Measurements from ENCODE around the gene NOTCH2. TPM values are rescaled to one million over a fixed set of nuclear protein-coding genes. Genes with fewer than 3 reads are reported as not detected.

NOTCH2 gene
- total and polyA plus RNA-seq, 7 experiments from 2014 or later, result 25.4 to 143 (median 71.0) TPM

DNA sequence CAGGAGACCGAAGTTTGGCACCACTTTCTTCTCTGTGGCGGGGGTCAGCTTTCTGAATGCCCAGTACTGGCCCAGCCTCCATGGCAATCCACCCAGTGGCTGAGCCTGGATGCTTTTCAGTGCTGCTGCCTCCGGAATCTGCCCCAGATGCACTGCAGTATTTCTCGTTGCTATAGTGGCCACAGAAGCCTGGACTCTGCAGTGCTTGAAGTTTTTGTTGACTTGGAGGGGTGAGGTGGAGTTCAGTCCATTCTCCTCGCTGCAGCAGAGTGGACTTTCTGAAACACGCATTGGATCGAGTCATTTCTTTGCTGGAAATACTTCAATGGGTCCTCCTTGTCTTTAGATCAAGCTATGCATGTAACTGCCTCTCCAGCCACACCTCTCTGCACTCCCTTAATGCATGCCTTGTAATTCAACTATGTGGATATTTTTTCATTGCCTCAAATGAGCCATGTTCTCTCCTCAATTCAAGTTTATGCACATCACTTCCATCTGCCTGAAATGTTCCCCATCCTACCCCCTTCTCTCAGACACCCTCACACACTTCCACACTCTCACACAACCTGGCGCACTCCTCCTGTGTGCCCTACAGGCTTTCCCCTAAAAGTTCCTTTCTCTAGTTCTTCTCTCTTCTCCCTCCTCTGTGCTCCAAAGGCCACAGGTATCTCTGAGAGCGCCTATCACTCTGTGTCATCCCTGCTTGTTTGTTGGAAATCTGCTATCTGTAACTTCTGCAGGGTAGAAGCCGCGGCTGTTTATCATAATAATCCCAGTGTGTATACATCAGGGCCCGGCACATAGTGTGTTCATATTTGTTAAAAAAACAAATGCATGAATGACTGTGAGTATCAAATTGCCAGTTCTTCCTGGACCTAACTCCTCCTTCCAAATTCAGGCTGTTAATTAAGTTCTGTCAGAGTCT lies 189.7 kb downstream of the NOTCH2 start:
- Histone ChIP-seq H3K36me3 (ENCODE audit: control insufficient read depth in 2 of 3, insufficient read depth in 3 of 3, low read length in 3 of 3) (no peaks in the 10 kb centered on the region), H3K9me3 (ENCODE audit: control insufficient read depth in 2 of 3, low read length in 3 of 3) (no peaks in the 10 kb centered on the region), H3K27me3 (ENCODE audit: control insufficient read depth in 2 of 2, insufficient read depth in 2 of 2, low read length in 2 of 2) (no peaks in the 10 kb centered on the region), H3K4me3 (ENCODE audit: low read length) (no peak overlapping the region), H3K27ac (ENCODE audit: low read depth, low read length) (no peak overlapping the region), H3K4me1 (ENCODE audit: control insufficient read depth in 2 of 2, insufficient read depth in 2 of 2, low read length in 2 of 2) (no peaks in the 10 kb centered on the region)
- Mint-ChIP-seq H3K4me3 (no peak overlapping the region), H3K36me3 (no peaks in the 10 kb centered on the region), H3K27ac (no peak overlapping the region), H3K9me3 (no peaks in the 10 kb centered on the region), H3K4me1 (peaks cover 0 to 1% (median 0%) of the 10 kb centered on the region in 7 donors), H3K27me3 (peaks cover 11 to 27% (median 18%) of the 10 kb centered on the region in 5 donors)
- ChIA-PET POLR2A (no interaction called here), CTCF (no interaction called here)
- DNase-seq, result no peak
- intact Hi-C loops (cut with micrococcal nuclease), result loop anchor here in 1 of 2 donors (10.0 kb wide), 1 partner anchor 265 kb away; no protein-coding TSS in a partner anchor
- ATAC-seq, result no peak

DNA sequence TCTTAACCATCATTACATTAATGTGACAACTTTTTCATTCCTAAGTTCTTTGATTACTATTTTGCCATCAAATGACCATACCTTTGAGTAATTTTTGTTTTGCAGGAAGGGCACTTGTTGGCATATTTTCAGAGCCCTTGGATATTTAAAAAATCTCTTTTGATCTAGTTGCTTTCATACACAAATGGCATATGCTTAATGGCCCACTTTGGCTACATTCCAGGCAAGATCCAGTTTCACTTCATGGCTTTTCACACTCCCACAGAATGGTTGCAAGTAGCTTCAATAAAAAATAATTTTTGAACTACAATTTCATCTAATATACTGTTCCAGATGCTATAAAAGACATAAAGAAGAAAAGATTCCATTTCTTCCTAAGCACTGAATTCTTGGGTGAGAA lies 191.3 kb downstream of the NOTCH2 start:
- H3K9me3 Mint-ChIP-seq, result no peaks in the 10 kb centered on the region
- CTCF ChIA-PET, result no interaction called here

DNA sequence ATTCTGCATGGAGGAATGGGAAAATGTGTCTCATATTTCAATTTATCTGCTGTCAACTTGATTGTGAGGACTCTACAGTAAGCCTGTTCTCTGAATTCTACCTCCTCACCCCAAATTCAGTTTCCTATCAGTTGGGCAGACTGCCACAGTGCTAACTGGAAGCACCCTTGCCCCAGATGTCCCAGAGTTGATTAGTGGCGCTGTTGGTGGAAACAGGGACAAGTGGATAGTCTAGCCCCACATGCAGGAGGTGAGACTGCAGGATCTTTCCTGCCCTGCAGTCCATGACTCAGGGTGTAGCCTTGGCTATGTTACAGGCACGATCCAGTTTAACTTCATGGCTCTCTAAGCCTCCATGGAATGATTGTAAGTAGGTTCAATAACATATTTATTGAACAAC lies 195.3 kb downstream of the NOTCH2 start:
- no peaks in the 10 kb centered on the region for H3K4me1 ChIP-seq (ENCODE audit: control insufficient read depth in 2 of 2, insufficient read depth in 2 of 2, low read length in 2 of 2)
- POLR2A ChIA-PET, result no interaction called here

More for the DNA sequence above, 191.3 kb downstream of the NOTCH2 start:
- no peaks in the 10 kb centered on the region for H3K27me3 ChIP-seq (ENCODE audit: control insufficient read depth in 2 of 2, insufficient read depth in 2 of 2, low read length in 2 of 2)
- intact Hi-C loops (cut with micrococcal nuclease), result no loop called here
- H3K4me3 ChIP-seq (ENCODE audit: low read length), result no peak overlapping the region
- Mint-ChIP-seq H3K27me3 (peaks cover 11 to 40% (median 18%) of the 10 kb centered on the region in 5 donors), H3K27ac (no peak overlapping the region), H3K4me3 (no peak overlapping the region), H3K36me3 (no peaks in the 10 kb centered on the region), H3K4me1 (peaks cover 0 to 1% (median 0%) of the 10 kb centered on the region in 7 donors)
- no peaks in the 10 kb centered on the region for H3K9me3 ChIP-seq (ENCODE audit: control insufficient read depth in 2 of 3, low read length in 3 of 3)
- no peaks in the 10 kb centered on the region for H3K36me3 ChIP-seq (ENCODE audit: control insufficient read depth in 2 of 3, insufficient read depth in 3 of 3, low read length in 3 of 3)
- DNase-seq, result no peak
- H3K4me1 ChIP-seq (ENCODE audit: control insufficient read depth in 2 of 2, insufficient read depth in 2 of 2, low read length in 2 of 2), result no peaks in the 10 kb centered on the region
- no peak for ATAC-seq
- POLR2A ChIA-PET, result no interaction called here
- no peak overlapping the region for H3K27ac ChIP-seq (ENCODE audit: low read depth, low read length)

DNA sequence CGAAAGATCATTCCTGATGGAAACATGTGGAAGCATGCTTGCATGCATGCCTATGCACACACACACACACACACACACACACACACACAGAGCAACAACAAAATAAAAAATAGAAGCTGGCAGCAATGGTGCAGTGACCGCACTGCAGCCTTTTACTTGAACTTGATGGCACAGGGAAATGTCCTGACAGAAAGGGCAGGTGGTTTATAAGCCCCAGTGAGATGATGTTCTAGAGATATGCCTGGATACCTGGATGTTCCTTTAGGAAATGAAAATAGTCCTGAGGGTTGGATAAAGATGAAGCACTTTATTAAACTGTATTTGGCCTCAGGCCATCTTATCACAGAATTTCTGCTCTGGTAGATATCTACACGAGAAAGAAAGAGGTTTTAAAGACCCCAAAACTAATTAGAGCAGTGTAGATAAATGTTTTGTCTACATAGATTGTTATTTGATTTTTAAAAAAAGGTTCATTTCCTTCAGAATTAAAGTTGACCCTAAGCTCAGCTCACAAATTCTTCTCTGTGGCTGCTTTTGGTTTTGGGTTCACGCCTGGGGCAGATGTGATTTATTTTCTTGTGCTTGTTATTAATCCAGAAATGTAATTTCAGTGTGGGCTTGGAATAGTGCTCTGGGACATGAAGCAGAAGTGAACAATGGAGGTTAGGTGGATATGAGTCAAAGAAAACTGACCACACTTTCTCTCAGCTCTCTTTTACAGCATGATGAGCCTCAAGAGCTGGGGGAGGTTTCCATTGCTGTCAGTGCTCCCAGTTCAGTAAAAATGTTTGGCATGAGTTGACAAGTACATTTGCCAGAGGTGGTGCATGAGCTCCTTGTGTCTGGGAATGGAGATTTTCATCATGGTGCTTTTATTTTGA lies 196.1 kb downstream of the NOTCH2 start:
- H3K36me3 Mint-ChIP-seq, result no peaks in the 10 kb centered on the region
- no peak for ATAC-seq

More for the DNA sequence above, 195.3 kb downstream of the NOTCH2 start:
- Mint-ChIP-seq H3K27me3 (peaks cover 19 to 46% (median 30%) of the 10 kb centered on the region in 5 donors), H3K4me1 (peaks cover 0 to 6% (median 0%) of the 10 kb centered on the region in 7 donors), H3K36me3 (no peaks in the 10 kb centered on the region), H3K4me3 (no peak overlapping the region), H3K27ac (no peak overlapping the region), H3K9me3 (no peaks in the 10 kb centered on the region)
- H3K27me3 ChIP-seq (ENCODE audit: control insufficient read depth in 2 of 2, insufficient read depth in 2 of 2, low read length in 2 of 2), result no peaks in the 10 kb centered on the region
- no peak for DNase-seq
- no peak overlapping the region for H3K4me3 ChIP-seq (ENCODE audit: low read length)
- no peak for ATAC-seq
- H3K36me3 ChIP-seq (ENCODE audit: control insufficient read depth in 2 of 3, insufficient read depth in 3 of 3, low read length in 3 of 3), result no peaks in the 10 kb centered on the region
- no peaks in the 10 kb centered on the region for H3K9me3 ChIP-seq (ENCODE audit: control insufficient read depth in 2 of 3, low read length in 3 of 3)
- intact Hi-C loops (cut with micrococcal nuclease), result no loop called here
- H3K27ac ChIP-seq (ENCODE audit: low read depth, low read length), result no peak overlapping the region
- CTCF ChIA-PET, result no interaction called here

DNA sequence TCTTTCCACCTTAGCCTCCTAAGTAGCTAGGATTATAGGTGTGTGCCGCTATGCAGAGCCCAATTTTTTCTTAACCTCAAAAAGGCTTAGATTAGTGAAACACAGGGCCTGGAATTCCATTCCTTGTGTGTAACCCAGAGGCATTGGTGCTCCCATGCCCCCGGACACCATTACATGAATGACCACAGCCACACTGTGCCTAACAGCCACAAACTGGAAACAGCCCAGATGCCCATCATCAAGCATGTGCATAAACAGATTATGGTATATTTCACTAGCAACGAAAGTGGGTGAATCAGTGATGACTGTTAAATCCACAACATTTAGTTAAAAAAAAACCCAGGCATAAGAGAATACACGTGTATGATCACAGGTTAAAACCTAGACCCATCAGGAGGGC lies 197.6 kb downstream of the NOTCH2 start:
- Histone ChIP-seq H3K27ac (ENCODE audit: low read depth, low read length) (no peak overlapping the region), H3K4me3 (ENCODE audit: low read length) (no peak overlapping the region), H3K9me3 (ENCODE audit: control insufficient read depth in 2 of 3, low read length in 3 of 3) (no peaks in the 10 kb centered on the region), H3K36me3 (ENCODE audit: control insufficient read depth in 2 of 3, insufficient read depth in 3 of 3, low read length in 3 of 3) (no peaks in the 10 kb centered on the region), H3K27me3 (ENCODE audit: control insufficient read depth in 2 of 2, insufficient read depth in 2 of 2, low read length in 2 of 2) (no peaks in the 10 kb centered on the region), H3K4me1 (ENCODE audit: control insufficient read depth in 2 of 2, insufficient read depth in 2 of 2, low read length in 2 of 2) (no peaks in the 10 kb centered on the region)
- Mint-ChIP-seq H3K4me3 (no peak overlapping the region), H3K4me1 (peaks cover 0 to 13% (median 0%) of the 10 kb centered on the region in 7 donors), H3K9me3 (no peaks in the 10 kb centered on the region), H3K27me3 (peaks cover 9 to 38% (median 23%) of the 10 kb centered on the region in 5 donors), H3K27ac (no peak overlapping the region), H3K36me3 (no peaks in the 10 kb centered on the region)
- POLR2A ChIA-PET, result no interaction called here
- no peak for DNase-seq
- CTCF ChIA-PET, result no interaction called here
- no peak for ATAC-seq
- intact Hi-C loops (cut with micrococcal nuclease), result loop anchor here in 1 of 2 donors (1.0 kb wide), 1 partner anchor 96 kb away; no protein-coding TSS in a partner anchor

More for the DNA sequence above, 196.1 kb downstream of the NOTCH2 start:
- Mint-ChIP-seq H3K27me3 (peaks cover 13 to 41% (median 26%) of the 10 kb centered on the region in 5 donors), H3K27ac (no peak overlapping the region), H3K4me1 (peaks cover 0 to 8% (median 0%) of the 10 kb centered on the region in 7 donors), H3K9me3 (no peaks in the 10 kb centered on the region), H3K4me3 (no peak overlapping the region)
- H3K4me1 ChIP-seq (ENCODE audit: control insufficient read depth in 2 of 2, insufficient read depth in 2 of 2, low read length in 2 of 2), result no peaks in the 10 kb centered on the region
- no peaks in the 10 kb centered on the region for H3K9me3 ChIP-seq (ENCODE audit: control insufficient read depth in 2 of 3, low read length in 3 of 3)
- no peak for DNase-seq
- no peak overlapping the region for H3K4me3 ChIP-seq (ENCODE audit: low read length)
- H3K27me3 ChIP-seq (ENCODE audit: control insufficient read depth in 2 of 2, insufficient read depth in 2 of 2, low read length in 2 of 2), result no peaks in the 10 kb centered on the region
- H3K36me3 ChIP-seq (ENCODE audit: control insufficient read depth in 2 of 3, insufficient read depth in 3 of 3, low read length in 3 of 3), result no peaks in the 10 kb centered on the region
- no peak overlapping the region for H3K27ac ChIP-seq (ENCODE audit: low read depth, low read length)
- CTCF ChIA-PET, result no interaction called here
- intact Hi-C loops (cut with micrococcal nuclease), result no loop called here
- POLR2A ChIA-PET, result no interaction called here

DNA sequence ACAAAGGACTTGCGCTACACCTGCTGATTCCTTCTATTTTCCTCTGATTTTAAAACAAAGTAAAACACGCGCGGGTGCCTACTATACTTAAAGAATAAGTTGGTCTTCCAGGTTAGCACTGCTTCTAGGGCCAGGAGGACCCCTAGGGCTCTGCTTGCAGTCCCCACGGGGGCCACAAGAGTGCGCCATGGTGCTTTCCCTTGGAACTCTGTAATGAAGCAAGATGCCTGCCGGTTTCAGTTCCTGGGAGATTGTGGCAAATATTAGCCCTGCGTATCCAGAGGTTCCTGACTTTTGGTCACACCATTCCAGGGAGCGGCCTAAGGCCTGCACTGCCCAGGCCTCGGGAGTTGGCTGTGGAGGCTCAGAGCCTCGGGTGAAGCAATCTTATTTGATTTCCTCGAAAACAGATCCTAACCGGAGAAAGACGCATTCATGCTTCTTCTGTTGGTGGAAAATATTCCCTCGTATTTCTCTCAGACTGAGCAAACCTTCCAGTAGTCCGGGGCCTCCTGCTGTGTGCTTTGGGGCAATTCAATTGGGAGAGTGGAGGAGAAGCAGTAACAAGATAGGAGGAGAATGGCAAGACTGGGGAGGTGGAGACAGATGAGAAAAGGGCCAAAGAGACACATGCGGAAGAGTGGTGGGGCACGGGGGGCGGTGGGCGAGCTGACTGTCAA lies 198.4 kb downstream of the NOTCH2 start:
- H3K36me3 ChIP-seq (ENCODE audit: control insufficient read depth in 2 of 3, insufficient read depth in 3 of 3, low read length in 3 of 3), result no peaks in the 10 kb centered on the region
- H3K4me3 Mint-ChIP-seq, result peak overlapping the region in 1 of 10 donors; percentile 36

More for the DNA sequence above, 198.4 kb downstream of the NOTCH2 start:
- H3K27me3 Mint-ChIP-seq, result peaks cover 9 to 45% (median 23%) of the 10 kb centered on the region in 5 donors
- ChIA-PET CTCF (interaction anchor here (0.8 to 1.2 kb wide), 2 partner anchors 15 to 62 kb away, joined by 3 read pairs; no protein-coding TSS in a partner anchor), POLR2A (no interaction called here)
- peak; percentile 4 to 71 (median 34) for DNase-seq
- Histone ChIP-seq H3K27me3 (ENCODE audit: control insufficient read depth in 2 of 2, insufficient read depth in 2 of 2, low read length in 2 of 2) (no peaks in the 10 kb centered on the region), H3K4me3 (ENCODE audit: low read length) (no peak overlapping the region), H3K9me3 (ENCODE audit: control insufficient read depth in 2 of 3, low read length in 3 of 3) (no peaks in the 10 kb centered on the region), H3K27ac (ENCODE audit: low read depth, low read length) (no peak overlapping the region), H3K4me1 (ENCODE audit: control insufficient read depth in 2 of 2, insufficient read depth in 2 of 2, low read length in 2 of 2) (no peaks in the 10 kb centered on the region)
- H3K4me1 Mint-ChIP-seq, result peaks cover 0 to 13% (median 0%) of the 10 kb centered on the region in 7 donors
- H3K36me3 Mint-ChIP-seq, result no peaks in the 10 kb centered on the region
- H3K9me3 Mint-ChIP-seq, result no peaks in the 10 kb centered on the region
- intact Hi-C loops (cut with micrococcal nuclease), result loop anchor here in 1 of 2 donors (1.0 kb wide), 1 partner anchor 97 kb away; no protein-coding TSS in a partner anchor
- ATAC-seq, result peak; percentile 88
- no peak overlapping the region for H3K27ac Mint-ChIP-seq

All from naive thymus-derived CD4-positive, alpha-beta T cell (primary cell).